Endodermal cell (in vitro differentiated cells): Measurements from ENCODE around the gene TFB2M. TPM values are rescaled to one million over a fixed set of nuclear protein-coding genes. Genes with fewer than 3 reads are reported as not detected.

Source experiments
- DNase-seq: peaks from one replicate; pipeline ENCODE4 v3.0.0-alpha.2; 2017
- H3K27ac ChIP-seq: 2 replicates; pipeline ENCODE4 v1.5.1; 2013; ENCODE audit warnings: mild to moderate bottlenecking, low read depth, low read length, moderate library complexity
- H3K27me3 ChIP-seq: 2 replicates; pipeline ENCODE4 v1.6.1; 2013; ENCODE audit warnings: mild to moderate bottlenecking, low read length, moderate library complexity; ENCODE audit not compliant: insufficient read depth, control insufficient read depth, poor library complexity, severe bottlenecking
- H3K36me3 ChIP-seq: 2 replicates; pipeline ENCODE4 v1.7.0; 2013; ENCODE audit warnings: mild to moderate bottlenecking, low read length, moderate library complexity; ENCODE audit not compliant: control insufficient read depth, insufficient read depth
- H3K4me1 ChIP-seq: one replicate; pipeline ENCODE4 v1.7.0; 2013; ENCODE audit warnings: low read length; ENCODE audit not compliant: control insufficient read depth, insufficient read depth
- H3K4me3 ChIP-seq: 2 replicates; pipeline ENCODE4 v1.5.1; 2013; ENCODE audit warnings: mild to moderate bottlenecking, low read length, moderate library complexity
- H3K9ac ChIP-seq: 2 replicates; pipeline ENCODE4 v1.6.1; 2013; ENCODE audit warnings: mild to moderate bottlenecking, low read length, moderate library complexity; ENCODE audit not compliant: poor library complexity, severe bottlenecking; ENCODE audit errors: extremely low read depth
- H3K9me3 ChIP-seq: 2 replicates; pipeline ENCODE4 v1.6.1; 2013; ENCODE audit warnings: mild to moderate bottlenecking, low read length, moderate library complexity; ENCODE audit not compliant: control insufficient read depth
- H3K27ac Mint-ChIP-seq: 2 replicates; pipeline ENCODE4 v1.8.0; 2020; ENCODE audit warnings: mixed read lengths
- H3K27me3 Mint-ChIP-seq: 2 replicates; pipeline ENCODE4 v1.8.0; 2021; ENCODE audit warnings: mild to moderate bottlenecking, mixed read lengths; ENCODE audit not compliant: insufficient read depth
- H3K36me3 Mint-ChIP-seq: 2 replicates; pipeline ENCODE4 v1.8.0; 2020; ENCODE audit warnings: low read depth, mixed read lengths
- H3K4me1 Mint-ChIP-seq: 2 replicates; pipeline ENCODE4 v1.8.0; 2020; ENCODE audit warnings: mixed read lengths
- H3K4me3 Mint-ChIP-seq: 2 replicates; pipeline ENCODE4 v1.8.0; 2020; ENCODE audit warnings: mild to moderate bottlenecking, moderate library complexity, mixed read lengths
- H3K9me3 Mint-ChIP-seq: 2 replicates; pipeline ENCODE4 v1.8.0; 2020; ENCODE audit warnings: mild to moderate bottlenecking, mixed read lengths
- WGBS, 2 experiments: methylation state at CpG; one replicate each; pipeline versions ENCODE4 v1.1.5 to v1.1.7; 2013; ENCODE audit warnings: missing lambda C conversion rate in 2 of 2, mixed read lengths in 1 of 2; ENCODE audit not compliant: insufficient coverage in 1 of 2, insufficient read length in 1 of 2; 5-methylcytosine and 5-hydroxymethylcytosine counted together
- total RNA-seq, 2 donors: library from RNA; stranded (reverse); fragmentation: NEBNext Ultra II Directional in 1 of 2; extraction: Animal tissue kit (Norgen Biotek cat#: 25700) in 1 of 2; gene quantifications; 2 replicates in 1 of 2; 3 replicates in 1 of 2; pipeline ENCODE4 v1.2.1, GENCODE V29; 2021
- TF ChIP-seq, protein P1 (sequence below): fragments of 200-600 bp; sonication (generic); conservative IDR thresholded peaks from 2 replicates; pipeline ENCODE4 v1.5.0; 2021; ENCODE audit warnings: antibody characterized with exemption, mild to moderate bottlenecking

Gene TFB2M
- total RNA-seq, 2 donors from 2014 or later = 13.2 to 13.7 TPM

DNA sequence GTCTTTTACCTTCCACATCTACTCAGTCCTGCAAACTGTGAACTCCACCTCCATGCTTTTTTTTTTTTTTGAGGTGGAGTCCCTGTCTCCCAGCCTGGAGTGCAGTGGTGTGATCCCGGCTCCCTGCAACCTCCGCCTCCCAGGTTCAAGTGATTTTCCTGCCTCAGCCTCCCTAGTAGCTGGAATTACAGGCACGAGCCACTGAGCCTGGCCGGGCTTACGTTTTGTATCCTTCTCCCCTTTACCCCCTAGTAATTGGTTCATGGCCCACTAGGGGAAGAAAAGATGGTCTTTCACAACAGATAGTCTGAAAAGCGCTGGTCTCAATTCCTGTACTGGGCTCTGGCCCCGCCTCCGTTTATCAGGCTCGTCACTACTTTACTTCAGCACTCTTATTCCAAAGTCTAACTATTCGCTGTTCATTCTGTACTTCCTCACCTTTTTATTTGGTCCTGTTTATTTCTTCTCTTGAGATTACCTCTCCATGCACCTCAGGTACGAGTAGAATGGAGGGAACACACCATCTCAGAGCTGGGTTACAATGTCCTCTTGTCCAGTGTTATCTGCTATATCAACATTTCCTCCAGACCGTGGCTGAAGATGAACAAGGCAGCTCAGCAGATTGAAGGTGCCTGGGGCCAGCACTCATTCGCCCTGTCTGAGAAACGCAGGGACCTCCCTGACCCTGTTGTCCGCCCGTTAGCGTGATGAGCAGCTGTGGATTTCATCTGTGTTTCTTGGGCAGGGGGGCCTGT lies 16.4 kb upstream of the TFB2M start:
- peak overlapping the region; percentile 38 for H3K27ac Mint-ChIP-seq
- TF ChIP-seq, protein P1, sequence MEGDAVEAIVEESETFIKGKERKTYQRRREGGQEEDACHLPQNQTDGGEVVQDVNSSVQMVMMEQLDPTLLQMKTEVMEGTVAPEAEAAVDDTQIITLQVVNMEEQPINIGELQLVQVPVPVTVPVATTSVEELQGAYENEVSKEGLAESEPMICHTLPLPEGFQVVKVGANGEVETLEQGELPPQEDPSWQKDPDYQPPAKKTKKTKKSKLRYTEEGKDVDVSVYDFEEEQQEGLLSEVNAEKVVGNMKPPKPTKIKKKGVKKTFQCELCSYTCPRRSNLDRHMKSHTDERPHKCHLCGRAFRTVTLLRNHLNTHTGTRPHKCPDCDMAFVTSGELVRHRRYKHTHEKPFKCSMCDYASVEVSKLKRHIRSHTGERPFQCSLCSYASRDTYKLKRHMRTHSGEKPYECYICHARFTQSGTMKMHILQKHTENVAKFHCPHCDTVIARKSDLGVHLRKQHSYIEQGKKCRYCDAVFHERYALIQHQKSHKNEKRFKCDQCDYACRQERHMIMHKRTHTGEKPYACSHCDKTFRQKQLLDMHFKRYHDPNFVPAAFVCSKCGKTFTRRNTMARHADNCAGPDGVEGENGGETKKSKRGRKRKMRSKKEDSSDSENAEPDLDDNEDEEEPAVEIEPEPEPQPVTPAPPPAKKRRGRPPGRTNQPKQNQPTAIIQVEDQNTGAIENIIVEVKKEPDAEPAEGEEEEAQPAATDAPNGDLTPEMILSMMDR = no peak
- Histone ChIP-seq H3K9me3 (no peaks in the 10 kb centered on the region), H3K27ac (peak overlapping the region; percentile 93), H3K4me3 (no peak overlapping the region), H3K9ac (no peak overlapping the region), H3K4me1 (no peaks in the 10 kb centered on the region), H3K36me3 (no peaks in the 10 kb centered on the region), H3K27me3 (no peaks in the 10 kb centered on the region)
- H3K4me3 Mint-ChIP-seq = no peak overlapping the region
- WGBS, 2 experiments = 83 to 94% methylated on average over 8 to 17 of the region's 17 CpGs
- no peaks in the 10 kb centered on the region for H3K27me3 Mint-ChIP-seq
- no peaks in the 10 kb centered on the region for H3K9me3 Mint-ChIP-seq
- H3K4me1 Mint-ChIP-seq = peaks cover 13% of the 10 kb centered on the region
- no peak for DNase-seq
- H3K36me3 Mint-ChIP-seq = peaks cover 8% of the 10 kb centered on the region

DNA sequence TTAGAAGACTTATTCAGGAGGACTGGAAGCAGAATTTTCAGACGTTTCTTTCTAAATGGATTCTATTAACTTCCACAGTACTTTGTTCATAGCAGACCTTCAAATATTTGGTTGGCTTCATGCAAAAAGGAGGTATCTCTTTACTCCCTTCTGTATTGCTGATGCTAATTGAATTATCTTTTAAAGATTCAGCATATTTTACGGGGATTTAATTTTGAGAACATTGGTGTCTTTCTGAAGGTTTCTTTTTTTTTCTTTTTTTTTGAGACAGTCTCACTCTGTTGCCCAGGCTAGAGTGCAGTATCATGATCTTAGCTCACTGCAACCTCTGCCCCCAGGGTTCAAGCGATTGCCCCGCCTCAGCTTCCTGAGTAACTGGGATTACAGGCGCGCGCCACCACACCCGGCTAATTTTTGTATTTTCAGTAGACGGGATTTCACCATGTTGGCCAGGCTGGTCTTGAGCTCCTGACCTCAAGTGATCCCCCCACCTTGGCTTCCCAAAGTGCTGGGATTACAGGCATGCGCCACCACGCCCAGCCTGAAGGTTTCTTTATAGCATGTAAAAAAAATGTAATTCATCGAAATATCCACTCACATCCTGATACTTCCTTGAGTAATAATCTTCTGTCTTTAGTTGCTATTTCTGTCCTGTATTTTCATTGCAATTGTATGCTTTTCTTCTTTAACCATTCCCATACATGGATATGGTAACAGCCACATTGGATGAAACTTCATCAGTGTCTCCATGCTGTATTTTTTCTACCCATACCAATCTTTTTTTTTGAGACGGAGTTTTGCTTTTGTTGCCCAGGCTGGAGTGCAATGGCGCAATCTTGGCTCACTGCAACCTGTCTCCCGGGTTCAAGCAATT lies 14.7 kb upstream of the TFB2M start:
- Mint-ChIP-seq H3K27me3 (no peaks in the 10 kb centered on the region), H3K36me3 (peaks cover 8% of the 10 kb centered on the region), H3K27ac (no peak overlapping the region), H3K4me1 (peaks cover 13% of the 10 kb centered on the region), H3K9me3 (no peaks in the 10 kb centered on the region), H3K4me3 (no peak overlapping the region)
- H3K9ac ChIP-seq = no peak overlapping the region
- TF ChIP-seq, protein P1 = no peak
- H3K27me3 ChIP-seq = no peaks in the 10 kb centered on the region
- WGBS, 2 experiments = 95% methylated on average over 11 to 15 of the region's 15 CpGs
- no peak for DNase-seq
- no peaks in the 10 kb centered on the region for H3K4me1 ChIP-seq
- no peaks in the 10 kb centered on the region for H3K9me3 ChIP-seq
- H3K27ac ChIP-seq = no peak overlapping the region
- no peak overlapping the region for H3K4me3 ChIP-seq
- H3K36me3 ChIP-seq = no peaks in the 10 kb centered on the region

DNA sequence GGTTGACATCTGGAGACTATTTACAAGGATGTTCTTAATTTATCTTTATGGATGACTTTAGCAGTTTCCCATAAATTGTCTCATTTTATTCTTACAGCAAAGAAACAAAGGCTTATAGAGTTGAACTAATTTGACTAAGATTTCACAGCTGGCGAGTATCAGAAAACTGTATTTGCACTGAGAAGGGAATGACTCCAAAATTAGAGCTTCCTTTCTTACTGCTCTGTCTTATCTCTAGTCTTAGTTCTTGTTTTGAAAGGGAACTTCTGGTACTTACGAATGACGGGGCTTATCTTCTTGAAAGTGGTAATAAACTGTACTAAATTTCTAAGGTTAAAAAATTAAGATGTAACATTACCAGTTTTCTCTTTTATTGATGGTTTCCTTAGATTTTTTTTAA lies 13.8 kb upstream of the TFB2M start:
- H3K27ac Mint-ChIP-seq = no peak overlapping the region
- 89 to 96% methylated on average over 1 of the region's 3 CpGs for WGBS, 2 experiments
- H3K4me1 Mint-ChIP-seq = peaks cover 13% of the 10 kb centered on the region
- Histone ChIP-seq H3K27me3 (no peaks in the 10 kb centered on the region), H3K9me3 (no peaks in the 10 kb centered on the region), H3K4me1 (no peaks in the 10 kb centered on the region), H3K9ac (no peak overlapping the region), H3K27ac (no peak overlapping the region), H3K4me3 (no peak overlapping the region), H3K36me3 (no peaks in the 10 kb centered on the region)
- no peak overlapping the region for H3K4me3 Mint-ChIP-seq
- H3K27me3 Mint-ChIP-seq = no peaks in the 10 kb centered on the region
- no peaks in the 10 kb centered on the region for H3K9me3 Mint-ChIP-seq
- DNase-seq = no peak
- TF ChIP-seq, protein P1 = no peak
- H3K36me3 Mint-ChIP-seq = peaks cover 11% of the 10 kb centered on the region
